HCT116 (cell line): Measurements from ENCODE around the gene FMN2. TPM values are rescaled to one million over a fixed set of nuclear protein-coding genes. Genes with fewer than 3 reads are reported as not detected.

Experiments used
- ATAC-seq: fragments of 200-7000 bp; cut with Tn5 transposase; 2 replicates; pipeline ENCODE4 v1.9.1; 2020; ENCODE audit warnings: mild to moderate bottlenecking, moderate library complexity
- BruUV-seq: library from RNA; stranded (reverse); fragments of 400-500 nt; replicated peaks from 2 replicates; lab custom pipeline; 2021; lab: Mats Ljungman, UMichigan
- CTCF ChIA-PET: fragments of 300-600 bp; sonication (Branson Sonifier 250); formaldehyde crosslinking; loops from one replicate; lab custom pipeline; 2021; ENCODE audit warnings: antibody characterized with exemption; lab: Charles Lee
- POLR2A ChIA-PET: fragments of 300-600, 350-600 bp; sonication (Branson Sonifier 250); formaldehyde crosslinking; loops from one replicate; lab custom pipeline; 2021; ENCODE audit warnings: antibody characterized with exemption; lab: Charles Lee
- RAD21 ChIA-PET, 2 experiments: fragments of 300-600 bp; sonication (Branson Sonifier 250); formaldehyde crosslinking; loops; one replicate each; lab custom pipeline; 2023; ENCODE audit warnings: low total read pairs in 2 of 2; ENCODE audit not compliant: uncharacterized antibody in 2 of 2, unreplicated experiment in 2 of 2, low non-redundant PET in 1 of 2; lab: Charles Lee
- DNase-seq: peaks from one replicate; pipeline ENCODE4 v3.0.0-alpha.2; 2010; ENCODE audit warnings: low read depth, low spot score
- H2AFZ ChIP-seq: fragments of 200-600 bp; shearing (Covaris generic), sonication (generic); 2 replicates; pipeline ENCODE4 v1.6.1; 2017; ENCODE audit warnings: low read depth, mixed run types, mixed read lengths, antibody characterized with exemption, low read length; ENCODE audit not compliant: poor library complexity, severe bottlenecking
- H3K27ac ChIP-seq: 2 replicates; pipeline ENCODE4 v1.5.1; 2012; ENCODE audit warnings: low read depth, low read length
- H3K27me3 ChIP-seq: fragments of 200-600 bp; sonication (generic); 2 replicates; pipeline ENCODE4 v1.6.1; 2016; ENCODE audit warnings: mixed run types, low read length, mixed read lengths; ENCODE audit not compliant: insufficient read depth
- H3K36me3 ChIP-seq, 2 experiments: fragments of 200-500 bp in 1 of 2; fragments of 200-600 bp in 1 of 2; sonication (Bioruptor generic) in 1 of 2; sonication (generic) in 1 of 2; 2 replicates each; pipeline versions ENCODE4 v1.5.1 to v1.6.1; 2014 to 2016; ENCODE audit warnings: low read length in 2 of 2, inconsistent platforms in 1 of 2, mixed read lengths in 1 of 2, mixed run types in 1 of 2; ENCODE audit not compliant: insufficient read depth in 2 of 2, control insufficient read depth in 1 of 2
- H3K4me1 ChIP-seq, 2 experiments: fragments of 200-600 bp in 1 of 2; sonication (generic) in 1 of 2; 2 replicates each; pipeline versions ENCODE4 v1.5.1 to v1.6.1; 2012 to 2017; ENCODE audit warnings: low read length in 2 of 2, inconsistent platforms in 1 of 2, mild to moderate bottlenecking in 1 of 2, mixed read lengths in 1 of 2, mixed run types in 1 of 2, moderate library complexity in 1 of 2; ENCODE audit not compliant: insufficient read depth in 2 of 2, control insufficient read depth in 1 of 2
- H3K4me2 ChIP-seq: fragments of 200-600 bp; sonication (generic); 2 replicates; pipeline ENCODE4 v1.6.1; 2017; ENCODE audit warnings: mixed run types, low read length, mixed read lengths
- H3K4me3 ChIP-seq, 2 experiments: fragments of 200-600 bp in 1 of 2; sonication (generic) in 1 of 2; replicated peaks in 1 of 2; 2 replicates each; pipeline ENCODE4 v1.5.1; 2011 to 2016; ENCODE audit warnings: low read length in 2 of 2, control low read depth in 1 of 2, low read depth in 1 of 2, mild to moderate bottlenecking in 1 of 2, mixed read lengths in 1 of 2, mixed run types in 1 of 2
- H3K79me2 ChIP-seq: fragments of 200-600 bp; sonication (generic); 2 replicates; pipeline ENCODE4 v1.6.1; 2017; ENCODE audit warnings: mild to moderate bottlenecking, mixed run types, low read length, moderate library complexity, mixed read lengths; ENCODE audit not compliant: insufficient read depth
- H3K9ac ChIP-seq: fragments of 200-600 bp; sonication (generic); 2 replicates; pipeline ENCODE4 v1.6.1; 2016; ENCODE audit warnings: low read length, mixed read lengths
- H3K9me2 ChIP-seq: fragments of 200-600 bp; sonication (generic), shearing (Covaris generic); 2 replicates; pipeline ENCODE4 v1.6.1; 2017; ENCODE audit warnings: mixed run types, mild to moderate bottlenecking, moderate library complexity; ENCODE audit not compliant: insufficient read depth
- H3K9me3 ChIP-seq, 2 experiments: fragments of 200-500 bp in 1 of 2; fragments of 200-600 bp in 1 of 2; sonication (Bioruptor generic) in 1 of 2; sonication (generic) in 1 of 2; 2 replicates each; pipeline ENCODE4 v1.6.1; 2014 to 2017; ENCODE audit warnings: low read length in 2 of 2, mixed read lengths in 2 of 2, inconsistent platforms in 1 of 2, low read depth in 1 of 2, mild to moderate bottlenecking in 1 of 2, mixed run types in 1 of 2, moderate library complexity in 1 of 2; ENCODE audit not compliant: control insufficient read depth in 1 of 2, insufficient read depth in 1 of 2
- H4K20me1 ChIP-seq: fragments of 200-600 bp; sonication (generic), shearing (Covaris generic); 2 replicates; pipeline ENCODE4 v1.6.1; 2017; ENCODE audit warnings: mixed run types, mild to moderate bottlenecking, moderate library complexity; ENCODE audit not compliant: insufficient read depth
- ATF3 ChIP-seq: IDR thresholded peaks from 2 replicates; pipeline ENCODE4 v1.6.1; 2012
- CEBPB ChIP-seq: IDR thresholded peaks from 2 replicates; pipeline ENCODE4 v1.6.1; 2012; ENCODE audit warnings: low read depth
- EGR1 ChIP-seq: IDR thresholded peaks from 2 replicates; pipeline ENCODE4 v1.6.1; 2012; ENCODE audit warnings: low read depth
- ELF1 ChIP-seq: IDR thresholded peaks from 2 replicates; pipeline ENCODE4 v1.6.1; 2012; ENCODE audit warnings: low read depth, borderline replicate concordance
- EZH2phosphoT487 ChIP-seq: fragments of 200-600 bp; IDR thresholded peaks from 2 replicates; pipeline ENCODE4 v1.6.1; 2018; ENCODE audit warnings: antibody characterized with exemption, borderline replicate concordance
- FOSL1 ChIP-seq: IDR thresholded peaks from 2 replicates; pipeline ENCODE4 v1.6.1; 2012; ENCODE audit warnings: low read depth
- POLR2A ChIP-seq: IDR thresholded peaks from 2 replicates; pipeline ENCODE4 v1.7.0; 2011; ENCODE audit warnings: borderline replicate concordance; ENCODE audit not compliant: insufficient read depth, insufficient read length; ENCODE audit errors: extremely low read depth
- POLR2AphosphoS5 ChIP-seq: IDR thresholded peaks from 2 replicates; pipeline ENCODE4 v1.6.1; 2011; ENCODE audit warnings: mild to moderate bottlenecking, low read depth, low read length, moderate library complexity
- RAD21 ChIP-seq: IDR thresholded peaks from 2 replicates; pipeline ENCODE4 v1.6.1; 2012; ENCODE audit warnings: low read depth, mild to moderate bottlenecking
- REST ChIP-seq: IDR thresholded peaks from 2 replicates; pipeline ENCODE4 v1.6.1; 2012; ENCODE audit warnings: low read depth
- SIN3A ChIP-seq: IDR thresholded peaks from 2 replicates; pipeline ENCODE4 v1.6.1; 2012; ENCODE audit warnings: low read depth
- SP1 ChIP-seq: IDR thresholded peaks from 2 replicates; pipeline ENCODE4 v1.6.1; 2012; ENCODE audit warnings: low read depth
- SRF ChIP-seq: IDR thresholded peaks from 2 replicates; pipeline ENCODE4 v1.6.1; 2012; ENCODE audit warnings: low read depth
- TCF7L2 ChIP-seq: IDR thresholded peaks from 2 replicates; pipeline ENCODE4 v1.7.0; 2011; ENCODE audit warnings: borderline replicate concordance, inconsistent platforms; ENCODE audit not compliant: insufficient read depth, insufficient read length; ENCODE audit errors: extremely low read depth
- ZFX ChIP-seq: fragments of 450-650 bp; IDR thresholded peaks from 2 replicates; pipeline ENCODE4 v1.6.1; 2017
- ZNF274 ChIP-seq: fragments of 200-500 bp; sonication (Bioruptor generic); IDR thresholded peaks from 2 replicates; pipeline ENCODE4 v1.6.1; 2014; ENCODE audit warnings: mild to moderate bottlenecking, low read depth, low read length, inconsistent platforms
- intact Hi-C: fragments of 100-400 bp; cut with micrococcal nuclease; formaldehyde crosslinking; loops from 2 replicates; pipeline ENCODE4 v1.10.0; 2022
- total RNA-seq: library from RNA; stranded (reverse); gene quantifications from one replicate; pipeline ENCODE4 v1.2.1, GENCODE V29; 2021; ENCODE audit not compliant: unreplicated experiment

The FMN2 gene
- total RNA-seq, 1 experiment from 2014 or later: not detected

- TF ChIP-seq FOSL1: no peak
- TF ChIP-seq SRF: no peak
- TF ChIP-seq CEBPB: no peak
- no peak for TF ChIP-seq REST
- no peak for TF ChIP-seq ZNF274
- TF ChIP-seq SP1: no peak
- no peak for TF ChIP-seq EZH2phosphoT487
- TF ChIP-seq POLR2AphosphoS5: no peak
Observed at GRCh38 chr1:240116831-240117769, 25.4 kb downstream of the FMN2 start (continued).

- Histone ChIP-seq H3K4me2 (no peak overlapping the region), H3K36me3 (no peaks in the 10 kb centered on the region), H2AFZ (no peak overlapping the region), H3K9ac (no peak overlapping the region), H3K79me2 (no peaks in the 10 kb centered on the region), H3K9me3 (peaks cover 5 to 6% of the 10 kb centered on the region in 2 experiments; a peak in 2 of 4 replicates), H3K4me1 (no peaks in the 10 kb centered on the region), H3K9me2 (no peaks in the 10 kb centered on the region), H3K27ac (no peak overlapping the region)
- ATAC-seq (no peak), DNase-seq (no peak)
- RAD21 ChIA-PET: no interaction called here
- CTCF ChIA-PET: no interaction called here
- intact Hi-C loops: no loop called here
- TF ChIP-seq ELF1 (no peak), SIN3A (no peak), RAD21 (no peak), SP1 (no peak), CEBPB (no peak), ZNF274 (no peak), POLR2A (no peak), TCF7L2 (no peak), EGR1 (no peak), ZFX (no peak), FOSL1 (no peak), ATF3 (no peak)
- TF ChIP-seq, all 23 proteins: peak for 0
- no peaks in the 10 kb centered on the region for H4K20me1 ChIP-seq
- H3K4me3 ChIP-seq: no peak overlapping the region
- no peaks in the 10 kb centered on the region for H3K27me3 ChIP-seq
- POLR2A ChIA-PET: no interaction called here
- no TSS peak for BruUV-seq
Observed at GRCh38 chr1:240117930-240118329, 26.2 kb downstream of the FMN2 start.
